Chondrocyte (in vitro differentiated cells): ENCODE results near the gene KRTAP27-1. TPM values are rescaled to one million over a fixed set of nuclear protein-coding genes. Genes with fewer than 3 reads are reported as not detected.

ENCODE experiments used
- DNase-seq: peaks from one replicate; pipeline ENCODE4 v3.0.0; 2021; ENCODE audit warnings: mixed read lengths, low spot score
- H3K27ac Mint-ChIP-seq: one replicate; pipeline ENCODE4 v1.8.0; 2021; ENCODE audit warnings: mild to moderate bottlenecking, moderate library complexity, mixed read lengths; ENCODE audit not compliant: unreplicated experiment
- H3K27me3 Mint-ChIP-seq: 2 replicates; pipeline ENCODE4 v1.8.0; 2021; ENCODE audit warnings: low read depth, mixed read lengths
- H3K36me3 Mint-ChIP-seq: 2 replicates; pipeline ENCODE4 v1.8.0; 2021; ENCODE audit warnings: low read depth, mixed read lengths
- H3K4me1 Mint-ChIP-seq: 2 replicates; pipeline ENCODE4 v1.8.0; 2021; ENCODE audit warnings: low read depth, mild to moderate bottlenecking, mixed read lengths
- H3K4me3 Mint-ChIP-seq: one replicate; pipeline ENCODE4 v1.8.0; 2021; ENCODE audit warnings: mild to moderate bottlenecking, moderate library complexity, mixed read lengths; ENCODE audit not compliant: unreplicated experiment
- H3K9me3 Mint-ChIP-seq: 2 replicates; pipeline ENCODE4 v1.8.0; 2021; ENCODE audit warnings: low read depth, mixed read lengths
- total RNA-seq: library from RNA; stranded (reverse); gene quantifications from 3 replicates; pipeline ENCODE4 v1.2.1, GENCODE V29; 2021
- TF ChIP-seq, protein P1 (sequence below): fragments of 200-600 bp; sonication (generic); IDR thresholded peaks from 2 replicates; pipeline ENCODE4 v1.5.0; 2021; ENCODE audit warnings: antibody characterized with exemption, mild to moderate bottlenecking, moderate library complexity

Gene KRTAP27-1
- total RNA-seq, 1 donor from 2014 or later, result not detected

DNA sequence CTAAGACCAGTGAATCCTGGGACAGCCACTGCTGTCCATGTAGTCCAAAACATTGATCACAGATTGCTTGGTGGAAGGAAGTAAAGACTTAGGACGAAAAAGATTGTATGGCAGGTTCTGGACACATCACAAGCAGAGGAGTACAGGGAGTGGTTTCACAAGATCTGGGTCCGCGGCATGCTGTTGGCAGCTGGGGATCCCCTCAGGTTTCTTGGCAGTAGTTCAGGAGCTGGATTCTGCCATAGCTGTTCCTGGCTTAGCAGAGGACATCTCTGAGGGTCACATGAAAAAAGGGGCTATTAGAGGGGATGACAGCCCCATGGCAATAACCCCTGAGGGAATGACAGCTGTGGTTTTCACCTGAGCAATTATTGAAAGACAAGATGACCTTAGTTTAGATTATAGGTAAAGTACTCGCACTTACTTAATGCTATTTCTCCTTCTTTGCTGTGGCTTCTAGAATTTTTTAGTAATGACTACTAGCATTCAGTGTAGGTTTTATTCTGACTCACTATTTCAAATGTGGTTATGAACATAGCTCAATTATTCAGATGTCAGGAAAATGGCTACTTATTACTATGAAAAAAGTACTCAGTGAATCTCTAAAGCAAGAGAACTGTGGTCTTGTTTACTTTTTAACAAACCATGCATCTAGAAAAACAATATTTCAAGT lies 8.2 kb downstream of the KRTAP27-1 start:
- TF ChIP-seq, protein P1, sequence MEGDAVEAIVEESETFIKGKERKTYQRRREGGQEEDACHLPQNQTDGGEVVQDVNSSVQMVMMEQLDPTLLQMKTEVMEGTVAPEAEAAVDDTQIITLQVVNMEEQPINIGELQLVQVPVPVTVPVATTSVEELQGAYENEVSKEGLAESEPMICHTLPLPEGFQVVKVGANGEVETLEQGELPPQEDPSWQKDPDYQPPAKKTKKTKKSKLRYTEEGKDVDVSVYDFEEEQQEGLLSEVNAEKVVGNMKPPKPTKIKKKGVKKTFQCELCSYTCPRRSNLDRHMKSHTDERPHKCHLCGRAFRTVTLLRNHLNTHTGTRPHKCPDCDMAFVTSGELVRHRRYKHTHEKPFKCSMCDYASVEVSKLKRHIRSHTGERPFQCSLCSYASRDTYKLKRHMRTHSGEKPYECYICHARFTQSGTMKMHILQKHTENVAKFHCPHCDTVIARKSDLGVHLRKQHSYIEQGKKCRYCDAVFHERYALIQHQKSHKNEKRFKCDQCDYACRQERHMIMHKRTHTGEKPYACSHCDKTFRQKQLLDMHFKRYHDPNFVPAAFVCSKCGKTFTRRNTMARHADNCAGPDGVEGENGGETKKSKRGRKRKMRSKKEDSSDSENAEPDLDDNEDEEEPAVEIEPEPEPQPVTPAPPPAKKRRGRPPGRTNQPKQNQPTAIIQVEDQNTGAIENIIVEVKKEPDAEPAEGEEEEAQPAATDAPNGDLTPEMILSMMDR, result no peak
- H3K27ac Mint-ChIP-seq, result peak overlapping the region; percentile 17
- peaks cover 25% of the 10 kb centered on the region for H3K4me1 Mint-ChIP-seq
- H3K27me3 Mint-ChIP-seq, result no peaks in the 10 kb centered on the region
- no peak for DNase-seq
- peaks cover 12% of the 10 kb centered on the region for H3K9me3 Mint-ChIP-seq
- no peaks in the 10 kb centered on the region for H3K36me3 Mint-ChIP-seq
- no peak overlapping the region for H3K4me3 Mint-ChIP-seq

DNA sequence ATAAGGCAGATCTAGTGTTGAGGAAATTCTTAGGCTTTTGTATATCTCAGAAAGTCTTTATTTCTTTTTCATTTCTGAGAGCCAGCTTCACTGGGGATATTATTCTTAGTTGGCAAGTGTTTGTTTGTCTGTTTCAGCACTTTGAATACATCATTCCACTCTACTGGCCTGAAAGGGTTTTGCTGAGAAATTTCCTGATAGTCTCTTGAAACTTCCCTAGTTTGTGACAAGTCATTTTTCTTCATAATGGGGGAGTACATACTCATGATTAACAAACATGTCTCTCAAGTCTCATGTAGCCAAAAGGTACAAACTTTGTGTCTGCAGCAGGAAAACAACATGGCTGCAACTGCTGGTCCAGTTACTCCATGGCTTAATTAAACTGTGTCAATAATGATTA lies 11.1 kb downstream of the KRTAP27-1 start:
- Mint-ChIP-seq H3K27ac (no peak overlapping the region), H3K36me3 (no peaks in the 10 kb centered on the region), H3K27me3 (no peaks in the 10 kb centered on the region), H3K4me3 (no peak overlapping the region), H3K4me1 (peaks cover 12% of the 10 kb centered on the region), H3K9me3 (peaks cover 12% of the 10 kb centered on the region)
- TF ChIP-seq, protein P1, result no peak
- DNase-seq, result no peak

DNA sequence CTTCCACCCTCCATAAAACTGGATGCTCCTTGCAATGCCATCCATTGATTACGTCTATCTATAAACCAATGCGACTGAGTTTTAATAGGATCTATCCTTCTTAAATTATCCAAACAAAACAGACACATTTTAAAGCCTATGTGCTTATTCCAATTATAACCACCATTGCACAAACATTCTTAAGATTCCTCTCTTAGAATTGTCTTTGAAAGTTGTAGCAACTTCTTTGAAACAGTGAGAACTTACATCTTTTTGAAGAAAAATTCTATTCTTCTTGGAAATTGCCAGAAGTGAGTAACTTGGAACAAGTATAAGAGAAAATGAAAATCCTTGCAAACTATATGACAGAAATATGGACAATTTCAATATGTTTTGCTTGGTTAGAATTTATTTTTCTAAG lies 17.3 kb downstream of the KRTAP27-1 start, which contains the start of gene KRTAP26-1:
Gene KRTAP26-1 (minus strand): TSS at position 101 of the 400 bp plus-strand sequence. CDS start 280 bp downstream, outside the sequence.
- TF ChIP-seq, protein P1, result no peak
- no peak for DNase-seq
- Mint-ChIP-seq H3K4me1 (peaks cover 21% of the 10 kb centered on the region), H3K27ac (no peak within 1 kb of the TSS), H3K27me3 (no peaks in the 10 kb centered on the region), H3K4me3 (no peak within 1 kb of the TSS), H3K9me3 (peaks cover 3% of the 10 kb centered on the region), H3K36me3 (no peaks in the 10 kb centered on the region)

DNA sequence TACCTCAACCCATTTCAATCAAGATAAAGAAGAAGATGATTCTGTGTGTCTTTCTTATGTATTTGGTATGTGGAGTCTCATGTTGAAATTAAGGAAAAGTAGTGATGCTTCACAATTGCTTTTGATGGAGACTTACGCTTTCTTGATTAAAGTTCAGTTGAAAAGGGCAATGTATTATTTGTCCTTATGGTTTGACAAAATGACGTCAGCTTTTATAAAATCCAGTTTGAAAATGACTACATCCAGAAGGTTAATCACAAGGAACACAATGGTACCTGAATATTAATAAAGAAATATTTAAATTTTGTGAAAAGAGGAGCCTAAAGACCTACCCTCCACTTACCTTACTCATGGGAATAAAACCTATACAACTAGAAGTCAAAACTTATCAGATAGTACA lies 21.8 kb downstream of the KRTAP27-1 start:
- Mint-ChIP-seq H3K9me3 (peaks cover 3% of the 10 kb centered on the region), H3K36me3 (no peaks in the 10 kb centered on the region), H3K27ac (no peak overlapping the region), H3K27me3 (peaks cover 5% of the 10 kb centered on the region), H3K4me1 (peaks cover 11% of the 10 kb centered on the region), H3K4me3 (no peak overlapping the region)
- TF ChIP-seq, protein P1, result no peak
- no peak for DNase-seq

DNA sequence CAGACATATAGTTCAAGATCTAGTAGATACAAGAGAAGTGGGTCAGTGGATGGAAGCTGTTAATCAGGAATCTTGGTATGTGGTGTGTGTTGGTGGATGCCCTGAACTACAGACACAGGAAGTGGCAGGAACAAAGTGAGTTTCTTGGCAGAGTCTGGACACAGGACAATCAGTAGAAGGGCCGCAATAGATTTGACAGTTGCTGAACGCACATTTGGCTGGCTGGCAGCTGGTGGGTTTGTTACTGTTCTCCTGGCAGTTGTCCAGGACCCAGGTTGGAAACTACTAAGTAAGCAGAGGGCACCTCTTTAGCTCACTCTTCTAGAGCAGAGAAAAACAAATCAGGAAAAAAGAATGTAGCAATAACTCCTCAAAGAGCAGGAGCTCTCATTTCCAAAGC lies 30.6 kb downstream of the KRTAP27-1 start:
- DNase-seq, result no peak
- no peak overlapping the region for H3K27ac Mint-ChIP-seq
- no peaks in the 10 kb centered on the region for H3K36me3 Mint-ChIP-seq
- H3K4me1 Mint-ChIP-seq, result peaks cover 5% of the 10 kb centered on the region
- TF ChIP-seq, protein P1, result no peak
- no peaks in the 10 kb centered on the region for H3K27me3 Mint-ChIP-seq
- peaks cover 3% of the 10 kb centered on the region for H3K9me3 Mint-ChIP-seq
- H3K4me3 Mint-ChIP-seq, result no peak overlapping the region
